Prostate gland (tissue), 2 donors: ENCODE data around the gene ENTPD7.

ENCODE experiments used
- POLR2A ChIP-seq: fragments of 450-650 bp; IDR thresholded peaks from one replicate; pipeline ENCODE4 v1.6.1; 2016; ENCODE audit warnings: antibody characterized with exemption, mild to moderate bottlenecking
- TF ChIP-seq, protein P1 (sequence below), 4 experiments: fragments of 200-600 bp in 2 of 4; fragments of 450-650 bp in 2 of 4; sonication (generic) in 2 of 4; IDR thresholded peaks; 1 replicate in 3 of 4; 2 replicates in 1 of 4; pipeline ENCODE4 v1.5.1; 2016 to 2019; ENCODE audit warnings: antibody characterized with exemption in 4 of 4, mild to moderate bottlenecking in 2 of 4, moderate library complexity in 2 of 4

- TF ChIP-seq, protein P1, sequence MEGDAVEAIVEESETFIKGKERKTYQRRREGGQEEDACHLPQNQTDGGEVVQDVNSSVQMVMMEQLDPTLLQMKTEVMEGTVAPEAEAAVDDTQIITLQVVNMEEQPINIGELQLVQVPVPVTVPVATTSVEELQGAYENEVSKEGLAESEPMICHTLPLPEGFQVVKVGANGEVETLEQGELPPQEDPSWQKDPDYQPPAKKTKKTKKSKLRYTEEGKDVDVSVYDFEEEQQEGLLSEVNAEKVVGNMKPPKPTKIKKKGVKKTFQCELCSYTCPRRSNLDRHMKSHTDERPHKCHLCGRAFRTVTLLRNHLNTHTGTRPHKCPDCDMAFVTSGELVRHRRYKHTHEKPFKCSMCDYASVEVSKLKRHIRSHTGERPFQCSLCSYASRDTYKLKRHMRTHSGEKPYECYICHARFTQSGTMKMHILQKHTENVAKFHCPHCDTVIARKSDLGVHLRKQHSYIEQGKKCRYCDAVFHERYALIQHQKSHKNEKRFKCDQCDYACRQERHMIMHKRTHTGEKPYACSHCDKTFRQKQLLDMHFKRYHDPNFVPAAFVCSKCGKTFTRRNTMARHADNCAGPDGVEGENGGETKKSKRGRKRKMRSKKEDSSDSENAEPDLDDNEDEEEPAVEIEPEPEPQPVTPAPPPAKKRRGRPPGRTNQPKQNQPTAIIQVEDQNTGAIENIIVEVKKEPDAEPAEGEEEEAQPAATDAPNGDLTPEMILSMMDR (IDR thresholded peaks at IDR 0.05) = no peak
- no peak for TF ChIP-seq POLR2A
These were observed 27.8 kb upstream of the ENTPD7 start for GRCh38 chr10:99631496-99631895.
